Measurements from ENCODE around the gene TPM1.
A peak's percentile ranks its signal among the peaks of the same experiment; 100 is the strongest.
"Not testable (repeated sequence)": the region's sequence is repeated elsewhere in the genome, so short reads cannot be mapped to it uniquely, and the experiment has no call there.

TPM1 gene

DNA sequence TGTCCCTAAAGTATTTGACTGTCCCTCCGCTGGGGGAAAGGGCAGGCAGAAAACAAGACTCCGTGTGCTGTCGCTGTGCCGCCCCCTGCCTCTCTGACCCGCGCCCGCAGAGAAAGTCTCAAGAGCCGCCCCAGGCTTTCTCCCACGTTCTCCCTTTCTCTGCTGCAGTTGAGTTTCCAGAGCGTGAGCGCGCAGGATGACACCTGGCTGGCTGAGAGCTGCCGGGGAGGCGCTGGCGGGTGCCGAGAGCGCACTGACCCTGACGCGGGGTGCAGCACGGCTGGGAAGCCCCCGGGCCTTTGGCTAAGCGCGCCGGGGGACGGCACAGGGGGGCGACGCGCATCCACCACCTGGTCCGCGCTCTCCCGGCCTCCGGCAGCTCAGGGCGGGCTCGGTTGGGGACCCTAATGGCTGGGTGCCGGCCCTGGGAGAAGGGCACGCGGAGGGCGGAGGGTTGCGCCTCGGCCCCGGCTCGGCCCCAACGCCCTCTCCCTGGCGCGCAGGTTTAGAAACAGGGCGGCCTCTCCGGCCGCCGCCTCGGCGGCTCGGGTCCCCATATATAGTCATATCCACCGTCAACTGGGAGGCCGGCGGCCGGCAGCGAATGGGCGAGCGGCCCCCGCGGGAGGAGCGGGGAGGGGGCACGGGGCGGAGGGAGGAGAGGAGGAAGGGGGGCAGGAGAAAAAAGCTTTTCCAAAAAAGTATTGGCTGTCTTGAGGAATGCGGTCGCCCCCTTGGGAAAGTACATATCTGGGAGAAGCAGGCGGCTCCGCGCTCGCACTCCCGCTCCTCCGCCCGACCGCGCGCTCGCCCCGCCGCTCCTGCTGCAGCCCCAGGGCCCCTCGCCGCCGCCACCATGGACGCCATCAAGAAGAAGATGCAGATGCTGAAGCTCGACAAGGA lies at the start of gene TPM1:
Gene TPM1 (plus strand): TSS at position 774 of the 903 bp plus-strand sequence. CDS start 83 bp downstream, at position 857.
- DNase-seq: peak; percentile 15

DNA sequence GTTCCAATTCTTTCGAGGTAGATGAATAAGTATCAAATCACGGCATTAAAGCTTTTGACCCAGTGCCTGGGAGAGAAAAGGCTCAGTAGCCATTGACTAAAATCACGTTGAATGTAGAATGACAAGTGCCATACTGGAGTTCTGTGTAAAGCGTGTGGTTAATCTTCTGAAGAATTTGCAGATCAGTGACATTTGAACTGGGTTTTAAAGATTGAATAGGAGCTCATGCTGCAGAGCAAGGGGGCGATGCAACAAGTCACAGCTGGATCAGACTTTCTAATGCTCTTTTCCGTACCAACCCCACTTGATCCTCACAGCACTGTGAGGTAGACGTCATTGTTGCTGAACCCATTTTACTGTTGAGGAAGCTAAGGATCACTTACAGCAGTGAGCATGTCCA lies 49.5 kb upstream of the TPM1 start:
- DNase-seq: no peak

DNA sequence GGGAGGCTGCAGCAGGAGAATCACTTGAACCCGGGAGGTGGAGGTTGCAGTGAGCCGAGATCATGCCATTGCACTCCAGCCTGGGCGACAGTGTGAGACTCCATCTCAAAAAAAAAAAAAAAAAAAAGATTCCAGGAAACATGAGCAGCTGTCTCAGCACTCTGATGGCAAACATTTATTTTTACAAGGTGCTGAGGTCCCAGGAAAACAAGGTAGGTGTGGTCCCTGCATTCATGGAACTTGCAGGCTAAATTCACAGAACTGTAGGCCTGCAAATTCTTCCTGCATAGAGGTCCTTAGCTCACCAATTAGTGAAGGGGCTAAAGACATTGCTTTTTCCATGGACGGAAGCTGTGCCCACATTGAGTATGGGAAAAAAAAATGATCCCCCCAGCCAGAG lies 48.9 kb upstream of the TPM1 start:
- not testable (repeated sequence) for DNase-seq

DNA sequence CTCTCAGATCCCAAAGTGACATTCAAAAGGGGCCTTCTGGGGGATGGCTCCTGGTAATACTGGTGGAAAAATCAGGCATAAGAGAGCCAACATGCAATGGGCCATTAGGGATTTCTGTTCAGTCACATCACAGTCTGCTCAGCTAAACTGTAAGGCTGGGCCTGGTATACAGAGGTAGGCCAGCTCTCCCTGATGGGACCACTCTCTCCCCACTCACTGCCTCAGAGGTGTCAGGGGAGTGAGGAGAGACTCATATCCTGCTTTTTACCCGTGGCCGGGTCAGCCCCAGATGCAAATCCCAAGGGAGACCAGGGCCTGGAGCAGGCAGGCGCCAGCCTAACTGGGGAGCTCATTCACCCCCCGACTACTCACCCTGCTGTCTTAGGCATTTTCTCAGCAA lies 48.1 kb upstream of the TPM1 start:
- no peak for DNase-seq

DNA sequence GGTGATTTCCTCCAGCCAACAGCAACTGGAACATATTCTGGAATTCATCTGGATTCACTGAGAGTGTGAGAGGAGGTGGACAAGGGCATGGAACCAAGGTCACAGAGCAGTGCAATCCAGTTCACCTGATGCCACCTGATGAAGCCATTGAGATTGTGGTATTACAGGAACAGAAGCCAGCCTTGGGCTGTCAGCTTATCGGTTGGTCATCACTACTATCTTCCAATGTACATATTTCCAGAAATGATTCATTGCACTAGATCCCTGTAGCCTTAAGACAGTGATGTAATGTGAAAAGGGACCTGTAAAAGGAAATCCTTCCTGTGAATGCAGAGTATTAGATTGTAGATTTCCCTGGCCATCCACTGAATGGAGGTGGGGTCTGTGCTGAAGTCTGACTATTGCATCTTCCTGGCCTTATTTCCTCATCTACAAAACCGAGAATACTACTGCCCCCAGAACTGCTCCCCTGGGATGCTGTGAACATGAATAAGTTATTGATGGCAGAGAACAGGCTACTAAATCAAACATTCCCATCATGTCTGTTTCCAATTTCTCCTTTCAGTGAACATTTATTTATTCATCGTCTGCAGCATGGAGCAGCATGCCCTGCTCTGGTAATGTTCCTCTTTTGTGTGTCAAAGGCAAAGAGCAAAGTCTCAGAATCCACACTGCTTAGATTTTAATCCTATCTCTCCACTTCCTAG lies 47.4 kb upstream of the TPM1 start:
- DNase-seq: no peak

DNA sequence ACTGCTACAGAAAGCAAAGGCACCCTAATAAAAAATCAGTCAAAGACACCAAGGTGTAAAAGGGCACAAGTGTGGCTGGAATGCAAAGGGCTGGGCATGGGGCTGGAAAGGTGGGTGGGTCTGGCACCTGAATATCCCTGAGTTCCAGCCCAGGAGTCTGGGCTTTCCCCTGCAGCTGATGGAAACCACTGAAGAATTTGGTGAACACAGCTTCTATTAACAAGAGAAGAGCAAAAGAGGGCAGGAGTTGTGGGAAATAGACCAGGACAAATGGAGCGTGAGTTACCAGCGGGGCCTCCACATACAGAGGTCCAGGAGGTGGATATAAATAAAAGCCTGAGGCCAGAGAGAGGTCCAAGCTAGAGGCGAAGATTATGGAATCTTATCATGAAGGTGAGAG lies 45.1 kb upstream of the TPM1 start:
- no peak for DNase-seq

DNA sequence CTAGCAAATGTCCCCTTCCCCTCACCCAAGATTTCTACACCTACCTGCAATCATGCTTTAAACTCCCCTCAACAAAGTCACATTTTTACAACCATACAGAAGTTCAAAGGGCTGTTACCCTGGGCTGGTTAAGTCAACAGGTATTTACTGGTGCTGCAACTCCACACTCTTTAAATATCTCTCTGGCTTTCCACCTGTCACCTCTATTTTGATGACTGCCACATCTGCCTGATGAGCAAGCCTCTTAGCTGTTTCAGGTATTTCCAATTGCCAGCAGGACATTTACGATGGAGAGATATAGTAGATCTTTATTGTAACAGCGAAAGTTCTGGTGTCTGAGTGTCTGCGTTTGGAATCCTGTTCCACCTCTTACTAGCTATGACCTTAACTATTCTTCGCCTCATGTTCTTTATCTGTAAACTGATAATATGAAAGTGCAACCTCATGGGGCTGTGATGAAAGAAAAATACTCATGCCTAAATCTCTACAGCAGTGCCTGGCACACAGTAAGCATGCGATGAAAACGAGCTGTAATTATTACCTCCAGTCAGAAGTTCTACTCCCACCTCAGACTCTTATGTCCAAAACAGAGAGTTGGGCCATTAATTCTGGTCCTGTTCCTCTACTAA lies 44.2 kb upstream of the TPM1 start:
- DNase-seq: no peak

DNA sequence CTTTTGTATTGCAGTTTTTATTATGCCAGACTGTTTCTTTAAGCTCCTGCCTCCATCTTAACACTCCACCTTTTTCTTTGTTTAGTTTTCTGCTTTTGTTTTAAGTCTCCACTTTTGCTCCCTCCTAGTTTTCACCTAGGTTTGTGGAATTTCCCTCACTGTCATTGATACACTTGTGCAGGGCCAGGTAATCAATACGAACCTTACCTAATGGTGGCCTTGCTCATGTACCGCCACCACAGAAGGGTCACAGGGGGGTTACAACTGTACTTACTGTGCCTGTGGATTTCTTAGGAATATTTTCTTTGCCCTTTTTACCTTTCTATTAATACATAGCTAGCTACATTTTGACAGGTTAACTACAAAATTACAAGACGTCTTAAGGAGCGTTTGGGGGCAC lies 43.4 kb upstream of the TPM1 start:
- no peak for DNase-seq

DNA sequence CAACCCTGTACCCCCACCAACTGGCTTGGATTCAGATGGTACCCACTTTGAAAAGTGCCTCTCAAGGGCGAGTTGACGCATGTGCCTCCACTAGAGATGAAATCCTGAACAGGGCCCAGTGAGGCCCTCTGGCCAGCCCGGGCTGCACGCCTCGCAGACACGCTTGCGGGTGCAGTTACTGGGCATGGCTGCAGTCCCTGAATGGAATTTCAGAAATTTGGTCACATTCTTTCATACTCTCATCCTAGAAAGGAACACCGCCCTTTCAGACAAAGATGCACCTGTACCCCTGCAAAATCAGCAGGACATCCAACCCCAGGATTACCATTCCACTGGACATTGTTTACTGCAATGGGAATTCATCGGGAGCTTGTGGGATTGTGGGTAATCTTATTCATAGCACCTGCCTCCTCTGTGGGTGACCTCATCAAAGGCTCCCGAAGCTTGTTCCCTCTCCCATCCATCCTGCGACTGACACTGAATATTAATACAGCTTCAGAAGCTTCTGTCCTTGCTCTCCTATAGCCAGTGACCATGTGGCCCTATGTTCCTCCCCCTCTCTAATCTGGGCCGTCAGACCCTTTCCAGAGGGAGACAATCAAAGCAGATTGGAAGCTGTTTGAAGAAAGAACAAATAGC lies 42.5 kb upstream of the TPM1 start:
- no peak for DNase-seq

DNA sequence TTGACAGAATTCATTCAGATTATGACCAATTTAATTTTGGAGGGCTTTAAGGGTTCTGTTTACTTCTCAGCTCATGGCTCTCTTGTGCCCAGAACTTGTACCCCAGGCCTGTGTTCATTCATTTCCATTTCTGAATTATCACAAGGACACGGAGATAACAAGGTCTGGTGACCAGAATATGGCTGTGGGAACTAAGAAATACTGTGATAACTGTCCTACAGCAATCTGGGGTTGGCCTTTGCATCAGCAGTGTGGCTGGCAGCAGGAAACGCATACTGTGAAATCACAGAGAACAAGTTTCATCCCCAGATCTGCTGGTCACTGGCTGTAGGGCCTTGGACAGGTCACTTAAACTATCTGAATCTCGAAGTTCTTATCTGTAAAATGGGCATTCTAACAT lies 41.8 kb upstream of the TPM1 start:
- no peak for DNase-seq

DNA sequence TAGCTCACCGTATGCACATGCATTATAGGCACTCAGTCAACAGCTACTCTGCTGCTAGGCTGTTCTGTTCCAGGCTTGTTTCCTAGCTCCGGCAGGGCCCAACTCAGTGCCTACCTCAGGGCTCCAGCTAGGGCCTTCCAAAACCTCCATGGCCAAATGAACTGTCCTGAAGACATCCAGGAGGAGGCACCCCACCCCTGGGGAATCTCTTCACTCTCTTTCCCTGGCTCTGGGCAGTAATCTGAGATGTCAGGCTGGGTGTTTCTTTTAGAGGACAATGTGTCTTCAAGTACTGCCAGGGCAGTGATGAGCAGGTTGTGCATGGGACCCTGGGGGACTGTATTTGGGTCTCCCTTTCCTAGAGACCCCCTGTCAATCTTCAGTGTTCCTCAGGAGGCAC lies 38.3 kb upstream of the TPM1 start:
- DNase-seq: no peak

DNA sequence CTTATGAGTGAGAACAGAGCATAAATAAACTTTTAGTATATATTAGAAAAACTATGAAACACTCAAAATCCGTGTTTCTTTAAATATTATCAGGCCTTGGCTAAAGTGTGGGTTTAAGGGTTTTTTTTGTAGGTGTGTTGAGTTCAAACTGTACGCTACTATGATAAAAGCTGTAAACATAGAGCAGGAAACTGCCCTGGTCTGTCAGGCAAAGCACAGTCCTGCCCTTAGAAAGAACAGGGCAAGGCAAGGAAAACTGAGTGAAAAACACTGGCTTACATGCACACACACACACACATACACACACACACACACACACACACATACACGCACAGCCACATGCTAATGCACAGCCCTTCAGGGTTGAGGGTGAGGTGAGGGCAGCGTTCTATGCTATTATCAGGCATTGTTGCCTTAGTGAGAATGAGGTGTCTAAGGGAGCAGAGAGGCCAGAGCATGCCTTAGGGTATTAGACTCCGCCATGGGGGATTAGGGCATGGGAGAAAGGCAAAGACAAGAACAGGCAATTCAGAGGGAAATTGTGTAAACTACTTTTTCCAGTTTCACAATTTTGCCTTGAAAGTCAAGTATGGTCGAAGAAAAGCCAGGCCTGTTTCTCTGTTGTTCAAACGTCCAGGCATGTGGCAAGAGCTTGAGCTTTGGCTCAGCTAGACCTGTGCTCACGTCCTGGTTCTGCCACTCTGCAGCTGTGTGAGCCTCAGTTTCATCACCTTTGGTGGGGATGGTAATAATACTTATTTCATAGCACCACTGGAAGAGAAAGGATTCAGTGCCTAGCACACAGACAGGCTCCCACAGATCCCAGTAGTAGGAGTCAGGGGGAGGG lies 36.3 kb upstream of the TPM1 start:
- no peak for DNase-seq

DNA sequence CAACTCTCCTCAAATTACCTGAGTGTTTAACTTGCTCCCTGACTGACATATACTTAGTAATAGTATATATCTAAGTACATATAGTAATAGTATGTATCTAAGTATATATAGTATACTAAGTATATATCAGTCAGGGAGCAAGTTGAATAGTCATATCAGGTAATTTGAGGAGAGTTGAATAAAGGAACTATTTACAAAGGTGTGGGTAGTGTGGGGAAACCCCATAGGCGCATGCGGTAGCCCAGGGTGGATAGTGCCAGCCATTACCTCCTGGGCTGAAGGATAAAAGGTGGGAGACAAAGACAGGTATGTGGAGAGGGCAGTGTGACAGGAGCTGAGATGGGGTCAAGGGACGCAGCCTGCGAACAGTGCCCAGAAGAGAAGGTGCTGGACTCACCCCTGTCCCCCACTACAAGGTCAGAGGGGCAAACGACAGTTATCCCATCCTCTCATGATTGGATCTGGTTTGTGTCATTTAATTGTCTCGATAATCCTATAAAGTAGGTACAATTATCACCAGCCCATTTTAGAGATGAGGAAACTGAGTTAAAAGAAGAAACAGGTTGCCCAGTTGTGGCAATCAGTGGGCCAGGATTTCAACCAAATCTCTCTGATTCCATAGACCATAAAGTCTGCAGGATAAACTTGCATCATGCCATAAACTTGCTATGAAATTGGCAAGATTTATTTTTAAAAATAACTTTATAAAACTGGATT lies 34.1 kb upstream of the TPM1 start:
- DNase-seq: no peak

DNA sequence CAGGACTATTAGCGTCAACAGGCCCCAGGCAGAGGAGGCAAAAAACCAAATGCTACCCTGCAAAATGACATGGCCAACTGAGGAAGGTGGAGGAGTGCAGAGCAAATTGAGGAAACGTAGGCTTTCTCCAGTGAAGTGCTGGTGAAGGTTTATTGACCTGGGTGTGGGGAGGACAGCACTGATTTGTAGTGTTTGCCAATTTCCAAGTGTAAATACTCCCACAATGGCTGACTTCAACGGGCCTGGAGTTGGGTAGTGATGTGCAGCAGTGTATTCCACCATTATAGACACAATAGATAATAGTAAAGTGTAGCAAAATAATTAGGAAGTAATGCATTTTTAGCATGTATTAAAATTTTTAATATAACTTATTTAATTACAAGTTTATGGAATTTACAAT lies 32.2 kb upstream of the TPM1 start:
- no peak for DNase-seq

DNA sequence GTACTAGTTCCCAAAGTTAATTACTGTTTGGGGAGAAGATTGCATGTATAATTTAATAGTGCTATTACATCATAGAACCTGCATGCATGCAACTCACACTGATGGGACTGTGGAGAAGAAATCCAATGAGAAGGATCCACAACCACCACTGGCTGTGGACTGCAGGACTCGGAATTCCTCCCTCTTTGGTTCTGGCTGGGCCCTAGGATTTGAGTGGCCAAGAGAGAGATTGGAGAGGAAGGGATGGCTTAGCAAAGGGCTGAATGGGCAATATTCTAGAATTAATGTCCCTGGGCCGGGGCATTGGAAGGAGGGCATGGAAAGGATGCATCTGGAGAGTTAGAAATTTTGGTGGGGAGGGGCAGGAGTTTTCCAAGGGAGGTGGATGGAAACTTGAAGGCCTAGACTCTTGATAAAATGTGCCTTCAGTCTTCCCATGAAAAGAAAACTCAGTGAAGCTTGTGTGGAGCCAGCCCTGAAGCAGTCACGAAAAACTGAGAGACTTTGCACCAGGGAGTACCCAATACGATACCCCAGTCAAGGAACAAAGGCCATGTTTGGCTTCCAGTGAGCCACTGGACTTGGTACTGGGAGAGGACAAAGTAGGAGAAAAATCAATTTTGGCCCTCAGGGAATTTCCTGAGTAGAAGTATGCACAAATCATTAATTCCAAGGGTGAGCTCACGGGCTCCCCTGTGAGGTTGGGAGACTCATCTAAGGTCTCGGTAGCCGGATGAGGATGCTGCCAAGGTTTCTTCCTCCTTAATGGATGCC lies 31.4 kb upstream of the TPM1 start:
- no peak for DNase-seq

DNA sequence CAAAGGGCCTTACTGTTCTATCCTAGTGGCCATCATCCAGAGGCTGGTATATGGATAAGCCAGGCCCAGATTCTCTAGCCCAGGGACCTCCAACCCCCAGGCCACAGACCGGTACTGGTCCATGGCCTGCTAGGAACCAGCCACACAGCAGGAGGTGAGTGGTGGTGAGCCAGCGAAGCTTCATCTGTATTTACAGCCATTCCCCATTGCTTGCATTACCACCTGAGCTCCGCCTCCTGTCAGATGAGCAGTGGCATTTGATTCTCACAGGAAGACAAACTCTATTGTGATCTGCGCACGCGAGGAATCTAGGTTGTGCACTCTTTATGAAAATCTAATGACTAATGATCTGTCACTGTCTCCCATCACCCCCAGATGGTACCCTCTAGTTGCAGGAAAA lies 30.1 kb upstream of the TPM1 start:
- no peak for DNase-seq

DNA sequence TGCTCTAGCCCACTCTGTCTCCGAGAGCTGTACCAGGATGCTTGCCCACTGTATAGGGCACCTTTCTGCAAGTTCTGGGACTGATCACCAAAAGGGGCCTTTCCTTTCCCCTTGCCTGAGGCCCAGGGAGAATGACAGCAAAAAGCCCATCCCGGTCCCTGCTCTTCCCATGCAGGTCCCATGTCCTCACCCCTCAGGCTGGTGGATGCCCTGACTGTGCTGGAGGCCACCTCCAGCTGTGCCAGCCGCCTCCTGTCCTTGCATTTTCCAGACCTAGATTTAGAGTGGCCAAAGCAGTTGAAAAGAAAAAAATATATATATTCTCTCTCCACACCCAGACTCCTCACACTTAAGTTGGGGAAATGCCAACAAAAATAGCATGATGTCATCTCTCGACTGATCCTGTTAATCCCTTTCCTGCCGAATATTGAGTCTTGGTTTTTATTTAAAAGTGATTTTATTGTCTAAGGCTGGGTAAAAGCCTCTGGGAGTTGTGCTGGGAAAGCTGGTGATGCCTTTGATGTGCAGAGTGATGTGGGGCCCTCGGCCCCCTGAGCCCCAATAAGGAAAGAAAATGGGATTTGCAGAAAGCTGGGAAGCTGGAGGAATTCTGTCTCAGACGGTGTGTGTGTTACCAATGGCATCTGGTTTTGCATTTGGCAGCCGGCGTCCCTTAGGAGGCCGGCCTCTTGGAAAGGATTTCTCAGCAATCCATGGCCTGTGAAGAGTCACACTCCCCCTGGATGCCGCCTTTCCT lies 29.3 kb upstream of the TPM1 start:
- DNase-seq: no peak

DNA sequence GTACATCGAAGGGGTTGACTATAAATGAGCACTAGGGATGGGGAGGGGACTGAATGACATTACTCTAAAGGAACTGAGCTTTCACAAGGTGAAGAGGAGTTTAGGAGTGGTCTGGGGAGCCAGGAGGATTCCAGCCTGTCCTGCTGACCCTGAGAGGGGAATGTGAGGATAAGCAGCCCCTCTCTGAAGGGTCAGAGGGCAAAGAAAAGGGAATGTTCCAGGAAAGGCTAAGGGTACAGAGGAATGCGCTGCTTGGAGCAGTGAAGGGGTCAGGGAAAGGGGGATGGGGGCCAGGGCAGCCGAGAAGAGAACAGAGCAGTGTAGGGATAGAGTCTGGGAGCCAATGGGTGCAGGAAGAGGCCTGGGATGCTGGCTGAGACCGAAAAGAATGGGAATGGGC lies 28.0 kb upstream of the TPM1 start:
- no peak for DNase-seq

DNA sequence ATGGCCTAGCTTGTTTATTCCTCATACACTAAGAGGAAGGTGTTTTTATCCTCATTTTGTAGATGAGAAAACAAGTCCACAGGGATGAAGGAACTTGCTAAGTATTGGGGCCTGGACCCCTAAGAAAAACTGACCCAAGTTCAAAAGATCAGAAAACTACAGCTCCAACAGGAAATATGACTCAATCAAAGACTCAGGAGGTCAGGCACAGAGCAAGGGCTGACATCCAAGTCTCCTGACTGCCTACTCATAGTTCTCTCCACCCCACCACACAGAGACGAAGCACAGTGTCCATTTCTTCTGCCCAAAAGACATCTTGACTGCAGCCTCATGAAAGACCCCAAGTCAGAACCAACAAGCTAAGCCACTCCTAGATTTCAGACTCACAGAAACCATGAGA lies 26.9 kb upstream of the TPM1 start:
- DNase-seq: no peak

DNA sequence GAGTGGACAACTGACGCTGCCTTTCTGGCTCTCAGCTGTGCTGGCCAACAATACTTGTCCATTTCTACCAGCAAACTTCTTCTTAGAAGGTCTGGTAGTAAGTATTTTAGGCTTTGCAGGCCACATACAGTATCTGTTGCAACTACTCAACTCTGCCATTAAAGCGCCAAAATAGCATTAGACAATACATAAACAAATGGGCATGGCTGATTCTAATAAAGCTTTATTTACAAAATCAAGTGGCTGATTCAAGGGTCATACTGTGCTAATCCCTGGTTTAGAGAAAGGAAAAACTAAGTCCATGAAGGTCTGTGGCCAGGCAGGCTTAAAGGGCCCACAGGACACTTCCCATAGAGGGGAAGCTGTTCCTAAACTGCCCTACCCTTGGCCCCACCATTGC lies 26.3 kb upstream of the TPM1 start:
- DNase-seq: no peak

Measured in activated CD4-positive, alpha-beta T cell treated with anti-CD3 and anti-CD28 coated beads for 48 hours (primary cell).